Esophagus squamous epithelium (tissue), 5 donors: ENCODE results near the gene PIK3R5. TPM values are rescaled to one million over a fixed set of nuclear protein-coding genes. Genes with fewer than 3 reads are reported as not detected.

Source experiments
- DNase-seq: peaks from one replicate; lab custom pipeline; 2025; lab: John Stamatoyannopoulos, UW
- H3K27ac ChIP-seq, 4 donors: fragments of 200-600 bp; sonication (generic); one replicate each; pipeline ENCODE4 v1.5.1; 2016 to 2019; ENCODE audit warnings: mild to moderate bottlenecking in 1 of 4
- H3K27me3 ChIP-seq, 4 donors: fragments of 200-600 bp; sonication (generic); 1 replicate in 3 of 4; 2 replicates in 1 of 4; pipeline versions ENCODE4 v1.5.1 to v1.6.0; 2017 to 2021; ENCODE audit warnings: antibody characterized with exemption in 1 of 4
- H3K36me3 ChIP-seq, 3 donors: fragments of 200-600 bp; sonication (generic); one replicate each; pipeline ENCODE4 v1.5.1; 2016 to 2019
- H3K4me1 ChIP-seq, 3 donors: fragments of 200-600 bp; sonication (generic); one replicate each; pipeline ENCODE4 v1.5.1; 2017 to 2019
- H3K4me3 ChIP-seq, 4 donors: fragments of 200-600 bp; sonication (generic); 1 replicate in 3 of 4; 2 replicates in 1 of 4; pipeline ENCODE4 v1.5.1; 2016 to 2019; ENCODE audit warnings: mild to moderate bottlenecking in 2 of 4, moderate library complexity in 1 of 4
- H3K9me3 ChIP-seq, 3 donors: fragments of 200-600 bp; sonication (generic); one replicate each; pipeline ENCODE4 v1.5.1; 2016 to 2019
- CTCF ChIP-seq, 6 experiments: fragments of 450-650 bp in 4 of 6; fragments of 200-600 bp in 2 of 6; sonication (generic) in 2 of 6; IDR thresholded peaks; one replicate each; pipeline ENCODE4 v1.5.1; 2016 to 2019; ENCODE audit warnings: antibody characterized with exemption in 6 of 6, mild to moderate bottlenecking in 4 of 6, moderate library complexity in 4 of 6
- POLR2A ChIP-seq, 4 donors: fragments of 450-650 bp; IDR thresholded peaks; one replicate each; pipeline ENCODE4 v1.6.1; 2017; ENCODE audit warnings: antibody characterized with exemption in 4 of 4, mild to moderate bottlenecking in 4 of 4, moderate library complexity in 3 of 4
- WGBS, 2 donors: methylation state at CpG; one replicate each; pipeline ENCODE4 v1.1.5; 2018; 5-methylcytosine and 5-hydroxymethylcytosine counted together
- intact Hi-C: fragments of 100-400 bp; cut with DNase I; formaldehyde crosslinking; loops from one replicate; pipeline ENCODE4 v1.15.0; 2022
- total RNA-seq, 4 donors: library from RNA; depleted of rRNA; stranded (reverse); fragments of >200 nt; gene quantifications; one replicate each; pipeline ENCODE4 v1.1.0, GENCODE V29; 2016
- donor health status: DM: yes; HTN: yes; CAD: no.

The PIK3R5 gene
- total RNA-seq, 4 donors from 2014 or later, result 1.8 to 8.8 (median 3.1) TPM

GRCh38 chr17:9007052-9007714 lies 41.7 kb upstream of the PIK3R5 start:
- H3K4me3 ChIP-seq, result no peak overlapping the region
- no peak overlapping the region for H3K27ac ChIP-seq
- H3K4me1 ChIP-seq, result peaks cover 6 to 25% (median 16%) of the 10 kb centered on the region in 3 donors
- no peak for DNase-seq
- TF ChIP-seq CTCF (IDR thresholded peaks at IDR 0.05), result no peak
- no peak for TF ChIP-seq POLR2A (IDR thresholded peaks at IDR 0.05)
- no peaks in the 10 kb centered on the region for H3K9me3 ChIP-seq
- no peaks in the 10 kb centered on the region for H3K36me3 ChIP-seq
- WGBS, 2 donors, result 92 to 97% methylated on average over 2 of the region's 2 CpGs
- intact Hi-C loops, result no loop called here
- peaks cover 0 to 71% (median 11%) of the 10 kb centered on the region in 4 donors for H3K27me3 ChIP-seq

DNA sequence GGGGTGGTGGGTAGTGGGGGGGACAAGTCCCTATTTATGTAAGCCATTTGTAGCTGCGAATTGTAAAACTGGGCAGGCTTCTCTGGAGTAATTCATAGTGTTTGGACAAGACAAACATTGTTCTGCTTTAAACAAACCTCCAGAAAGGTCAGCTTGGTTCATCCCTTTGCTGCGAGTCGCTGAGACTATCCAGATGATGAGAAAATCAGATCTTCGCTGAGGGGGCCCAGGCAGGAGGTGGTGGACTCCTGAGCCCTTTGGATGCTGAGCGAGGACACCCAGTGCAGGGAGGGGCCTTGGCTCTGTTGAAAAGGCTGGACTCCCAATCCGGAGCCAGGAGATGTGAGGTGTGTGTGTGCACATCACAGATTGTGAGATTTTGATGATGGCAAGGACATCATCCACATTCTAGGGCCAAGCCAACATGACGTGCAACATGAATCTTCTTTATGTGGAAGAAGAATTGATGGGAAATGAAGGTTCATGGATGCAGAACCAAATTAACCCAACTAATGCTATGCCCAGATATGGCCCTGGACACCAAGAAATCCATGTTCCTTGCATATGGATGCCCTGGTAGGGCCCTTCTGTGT lies 40.8 kb upstream of the PIK3R5 start:
- Histone ChIP-seq H3K27ac (no peak overlapping the region), H3K4me1 (peaks cover 6 to 27% (median 16%) of the 10 kb centered on the region in 3 donors), H3K4me3 (no peak overlapping the region), H3K9me3 (no peaks in the 10 kb centered on the region), H3K27me3 (peaks cover 0 to 76% (median 11%) of the 10 kb centered on the region in 4 donors), H3K36me3 (no peaks in the 10 kb centered on the region)
- DNase-seq, result no peak
- no peak for TF ChIP-seq POLR2A (IDR thresholded peaks at IDR 0.05)
- no peak for TF ChIP-seq CTCF (IDR thresholded peaks at IDR 0.05)
- WGBS, 2 donors, result 87 to 90% methylated on average over 7 of the region's 7 CpGs
- intact Hi-C loops, result no loop called here

DNA sequence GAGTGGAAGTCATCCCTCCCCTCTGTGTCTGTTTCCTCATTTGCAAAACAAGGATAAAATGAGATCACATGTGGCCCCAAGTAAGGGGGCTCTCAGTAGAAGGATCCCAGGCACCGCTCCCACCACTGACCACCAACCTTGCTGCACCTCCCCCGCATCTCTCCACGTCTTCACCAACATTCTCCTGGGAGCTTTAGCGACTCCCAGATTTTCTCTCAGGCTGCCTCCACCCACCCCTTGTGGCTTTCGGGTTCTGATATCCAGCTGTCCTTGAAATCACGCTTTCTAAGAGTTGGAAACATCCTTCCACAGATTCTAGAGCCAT lies 39.4 kb upstream of the PIK3R5 start:
- DNase-seq, result no peak
- peaks cover 0 to 75% (median 11%) of the 10 kb centered on the region in 4 donors for H3K27me3 ChIP-seq
- TF ChIP-seq POLR2A (IDR thresholded peaks at IDR 0.05) (no peak), CTCF (IDR thresholded peaks at IDR 0.05) (no peak)
- H3K27ac ChIP-seq, result no peak overlapping the region
- 69 to 86% methylated on average over 4 to 6 of the region's 6 CpGs for WGBS, 2 donors
- H3K4me1 ChIP-seq, result peaks cover 6 to 27% (median 16%) of the 10 kb centered on the region in 3 donors
- no peaks in the 10 kb centered on the region for H3K9me3 ChIP-seq
- no peaks in the 10 kb centered on the region for H3K36me3 ChIP-seq
- no peak overlapping the region for H3K4me3 ChIP-seq
- intact Hi-C loops, result no loop called here

DNA sequence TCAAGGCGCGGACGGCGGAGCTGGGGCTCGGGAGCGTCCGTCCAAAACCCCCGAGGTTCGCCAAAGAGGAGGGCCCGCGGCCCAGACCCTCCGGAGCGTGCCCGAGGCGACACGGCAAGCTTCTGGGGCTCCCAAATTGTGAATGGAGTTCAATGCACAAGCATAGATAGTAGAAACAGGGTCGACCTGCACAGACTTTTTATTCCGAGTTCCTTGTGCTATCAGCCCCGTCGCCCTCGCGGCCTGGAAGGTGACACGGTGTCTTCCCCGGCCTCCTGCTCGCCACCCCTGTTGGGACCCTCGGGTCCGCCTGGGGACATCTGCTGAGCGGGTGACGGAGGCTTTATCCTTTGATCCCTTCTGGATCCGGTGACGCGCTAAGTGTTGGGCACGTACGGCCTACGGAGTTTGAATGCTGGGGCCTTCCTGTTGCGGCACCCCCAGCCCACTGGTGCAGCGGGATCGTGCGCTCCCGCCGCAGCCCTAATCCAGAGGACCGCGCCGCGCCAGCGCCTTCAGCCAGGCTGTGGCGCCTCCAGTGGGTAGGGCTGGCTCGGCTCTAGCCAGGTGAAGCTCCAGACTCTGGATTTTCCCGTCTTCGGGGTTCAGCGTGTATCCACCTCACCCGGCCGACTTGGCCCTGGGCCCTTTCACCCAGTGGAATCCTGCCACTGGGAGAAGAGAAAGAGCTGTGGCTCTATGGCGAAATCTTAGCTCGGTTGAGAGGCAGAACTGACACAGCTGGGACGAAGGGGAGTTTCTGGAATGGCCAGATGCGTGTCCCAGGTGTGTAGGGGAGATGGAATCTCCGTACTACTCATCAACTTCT lies 38.8 kb upstream of the PIK3R5 start:
- no peak for TF ChIP-seq POLR2A (IDR thresholded peaks at IDR 0.05)
- TF ChIP-seq CTCF (IDR thresholded peaks at IDR 0.05), result no peak
- WGBS, 2 donors, result 45 to 47% methylated on average over 19 to 33 of the region's 58 CpGs
- Histone ChIP-seq H3K27me3 (peaks cover 0 to 70% (median 11%) of the 10 kb centered on the region in 4 donors), H3K9me3 (no peaks in the 10 kb centered on the region), H3K27ac (peak overlapping the region in 2 of 4 donors; percentile 17 to 55), H3K4me3 (peak overlapping the region in 3 of 4 donors; percentile 46 to 76 (median 66)), H3K36me3 (no peaks in the 10 kb centered on the region), H3K4me1 (peaks cover 6 to 27% (median 16%) of the 10 kb centered on the region in 3 donors)
- no peak for DNase-seq
- intact Hi-C loops, result no loop called here
